ENCODE measurements around the gene STAT3.
"Not testable (repeated sequence)": the region's sequence is repeated elsewhere in the genome, so short reads cannot be mapped to it uniquely, and the experiment has no call there.

The STAT3 gene

GRCh38 chr17:42386777-42387657 is 1.2 kb downstream of the STAT3 start:
- no peak for DNase-seq (ENCODE audit: low read depth)

DNA sequence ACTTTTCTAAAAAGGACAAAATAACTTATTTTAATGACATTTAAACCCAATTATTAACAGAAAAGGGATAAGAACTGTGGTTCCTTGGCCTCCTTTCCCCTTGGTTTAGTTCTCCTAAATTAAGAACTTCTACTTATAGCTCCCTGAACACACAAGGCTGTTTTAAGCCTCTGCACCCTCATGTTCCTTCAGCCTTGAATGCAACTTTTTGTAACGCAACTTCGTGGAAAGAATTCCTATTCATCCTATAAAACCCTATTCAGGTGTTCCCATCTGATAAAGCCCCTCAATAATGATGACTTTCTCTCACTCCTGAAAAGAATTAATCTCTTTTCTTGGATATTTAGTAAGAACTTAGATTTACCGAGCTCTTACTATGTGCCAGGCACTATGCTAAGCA is 6.3 kb downstream of the STAT3 start:
- DNase-seq (ENCODE audit: low read depth) = no peak

DNA sequence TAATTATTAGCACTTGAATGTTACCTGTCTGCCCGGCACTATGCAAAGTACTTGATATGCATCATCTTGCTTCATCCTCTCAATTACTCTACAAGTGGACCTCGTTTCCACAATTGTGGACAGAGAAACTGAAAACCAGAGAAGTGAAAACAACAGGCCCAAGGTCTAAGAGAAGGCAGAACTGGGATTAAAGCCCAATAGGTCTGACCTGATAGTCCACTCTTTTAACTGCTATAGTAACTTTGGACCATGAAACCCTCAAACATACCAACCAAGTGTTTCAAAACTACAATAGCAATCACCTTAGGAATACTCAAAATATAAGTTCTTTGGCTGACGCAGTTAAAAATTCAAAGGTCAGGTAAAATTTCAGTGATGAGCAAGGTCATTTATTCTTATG is 7.3 kb downstream of the STAT3 start:
- no peak for DNase-seq (ENCODE audit: low read depth)

DNA sequence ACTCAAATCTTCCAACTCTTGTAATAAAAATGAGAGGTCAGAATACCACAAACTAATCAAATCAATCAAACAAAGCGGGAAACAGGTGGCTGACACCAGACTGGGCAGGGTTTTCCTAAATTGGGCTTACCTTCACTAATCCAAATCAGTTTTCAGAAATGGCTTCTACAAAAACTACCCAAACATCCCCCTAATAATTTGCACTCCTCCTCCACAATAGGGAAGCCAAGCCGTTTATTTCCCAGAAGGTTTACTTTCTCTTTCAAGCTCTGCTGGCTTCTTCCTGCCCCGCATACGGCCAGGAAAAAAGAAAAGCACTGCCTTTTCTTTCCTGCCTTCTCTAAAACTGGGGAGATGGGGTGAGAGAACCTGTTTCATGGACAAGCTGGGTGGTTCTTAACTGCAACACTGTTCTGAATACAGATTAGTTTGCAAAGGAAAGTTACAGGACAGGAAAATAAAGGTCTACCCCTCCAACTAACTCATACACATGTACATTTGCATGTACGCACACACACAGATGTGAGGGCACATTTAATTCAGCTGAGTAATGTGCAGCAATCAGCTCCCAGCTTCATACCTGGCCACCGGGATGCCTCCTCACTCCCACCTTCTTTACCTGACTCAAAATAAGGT is 9.2 kb downstream of the STAT3 start:
- no peak for DNase-seq (ENCODE audit: low read depth)

- no peak for DNase-seq (ENCODE audit: low read depth)
These were observed 9.8 kb downstream of the STAT3 start for GRCh38 chr17:42378359-42378958.

- DNase-seq (ENCODE audit: low read depth) = no peak
These were observed 14.3 kb downstream of the STAT3 start for GRCh38 chr17:42373896-42374295.

DNA sequence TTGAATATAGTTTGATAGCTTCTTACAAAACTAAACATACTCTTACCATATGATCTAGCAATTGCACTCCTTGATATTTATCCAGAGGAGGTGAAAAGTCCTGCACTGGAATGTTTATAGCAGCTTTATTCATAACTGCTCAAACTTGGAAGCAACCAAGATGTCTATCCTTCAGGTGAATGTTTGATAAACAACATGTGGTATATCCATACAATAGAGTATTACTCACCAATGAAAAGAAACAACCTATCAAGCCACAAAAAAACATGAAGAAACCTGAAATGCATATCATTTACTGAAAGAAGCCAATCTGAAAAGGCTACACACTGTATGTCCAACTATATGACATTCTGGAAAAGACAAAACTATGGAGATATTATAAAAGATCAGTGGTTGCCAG is 16.1 kb downstream of the STAT3 start:
- no peak for DNase-seq (ENCODE audit: low read depth)

DNA sequence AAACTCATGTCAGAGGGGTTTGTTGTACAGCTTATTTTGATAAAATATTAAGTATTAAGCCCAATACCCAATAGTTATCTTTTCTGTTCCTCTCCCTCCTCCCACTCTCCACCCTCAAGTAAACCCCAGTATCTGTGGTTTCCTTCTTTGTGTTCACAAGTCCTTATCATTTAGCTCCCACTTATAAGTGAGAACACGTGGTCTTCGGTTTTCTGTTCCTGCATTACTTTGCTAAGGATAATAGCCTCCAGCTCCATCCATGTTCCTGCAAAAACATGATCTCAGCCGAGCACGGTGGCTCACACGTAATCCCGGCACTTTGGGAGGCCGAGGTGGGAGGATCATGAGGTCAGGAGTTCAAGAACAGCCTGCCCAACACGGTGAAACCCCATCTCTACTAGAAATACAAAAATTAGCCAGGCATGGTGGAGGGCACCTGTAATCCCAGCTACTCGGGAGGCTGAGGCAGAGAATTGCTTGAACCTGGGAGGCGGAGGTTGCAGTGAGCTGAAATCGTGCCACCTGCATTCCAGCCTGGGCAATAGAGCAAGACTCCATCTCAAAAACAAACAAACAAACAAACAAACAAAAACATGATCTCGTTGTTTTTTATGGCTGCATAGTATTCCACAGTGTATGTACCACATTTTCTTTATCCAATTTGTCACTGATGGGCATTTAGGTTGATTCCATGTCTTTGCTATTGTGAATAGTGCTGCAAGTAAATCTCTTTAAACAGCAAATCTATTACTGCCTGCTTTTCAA is 19.3 kb downstream of the STAT3 start:
- not testable (repeated sequence) for DNase-seq (ENCODE audit: low read depth)

- not testable (repeated sequence) for DNase-seq (ENCODE audit: low read depth)
These were observed 19.9 kb downstream of the STAT3 start for GRCh38 chr17:42368310-42368709.

- DNase-seq (ENCODE audit: low read depth) = not testable (repeated sequence)
These were observed 21.8 kb downstream of the STAT3 start for GRCh38 chr17:42366176-42367023.

GRCh38 chr17:42365136-42365535 is 23.1 kb downstream of the STAT3 start:
- no peak for DNase-seq (ENCODE audit: low read depth)

GRCh38 chr17:42363767-42364585 is 24.3 kb downstream of the STAT3 start:
- DNase-seq (ENCODE audit: low read depth) = no peak

DNA sequence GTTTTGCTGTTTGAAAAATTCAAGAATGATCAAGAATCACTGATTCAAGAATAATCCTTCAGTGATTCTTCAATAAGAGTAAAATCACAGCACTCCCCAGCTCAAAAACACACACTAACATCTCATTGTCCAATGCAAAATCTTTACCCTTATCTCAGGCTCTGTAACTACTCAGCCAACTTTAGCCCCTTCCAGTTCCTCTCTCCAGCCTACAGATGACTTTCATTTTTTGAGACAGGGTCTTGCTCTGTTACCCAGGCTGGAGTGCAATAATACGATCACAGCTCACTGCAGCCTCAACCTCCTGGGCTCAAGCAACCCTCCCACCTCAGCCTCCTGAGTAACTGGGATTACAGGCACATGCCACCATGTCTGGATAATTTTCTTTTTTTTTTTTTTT is 25.0 kb downstream of the STAT3 start:
- no peak for DNase-seq (ENCODE audit: low read depth)

DNA sequence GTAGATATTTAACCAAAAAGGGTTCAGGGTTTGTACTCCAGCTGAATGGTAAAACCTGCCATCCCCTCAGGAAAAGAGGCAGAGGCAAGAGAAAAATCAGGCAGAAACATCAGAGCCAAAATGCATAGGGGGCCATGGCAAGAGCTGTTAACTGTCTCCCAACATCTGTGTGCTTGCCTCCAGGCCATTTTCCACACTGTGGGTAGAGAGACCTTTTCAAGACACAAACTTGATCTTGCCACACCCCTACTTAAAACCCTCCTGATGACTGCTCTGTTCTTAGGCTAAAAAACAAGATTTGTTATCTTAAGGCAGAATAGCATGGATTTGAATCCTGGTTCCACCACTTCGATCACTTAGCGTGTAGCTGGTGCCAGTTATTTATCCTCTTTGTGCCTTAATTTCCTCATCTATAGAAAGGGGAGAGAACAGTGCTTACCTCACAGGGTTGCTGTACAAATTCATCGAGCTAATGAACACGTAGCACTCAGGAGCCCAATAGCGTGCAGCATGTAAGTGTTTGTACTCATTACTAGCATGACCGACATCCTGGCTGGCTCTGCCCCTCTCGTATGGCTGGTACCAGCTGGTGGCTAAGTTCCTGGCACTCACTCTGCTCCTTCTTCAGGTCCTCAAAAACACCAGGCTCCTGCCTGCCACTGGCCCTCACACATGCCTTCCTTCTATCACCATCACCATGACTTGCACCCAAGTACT is 25.8 kb downstream of the STAT3 start:
- no peak for DNase-seq (ENCODE audit: low read depth)

DNA sequence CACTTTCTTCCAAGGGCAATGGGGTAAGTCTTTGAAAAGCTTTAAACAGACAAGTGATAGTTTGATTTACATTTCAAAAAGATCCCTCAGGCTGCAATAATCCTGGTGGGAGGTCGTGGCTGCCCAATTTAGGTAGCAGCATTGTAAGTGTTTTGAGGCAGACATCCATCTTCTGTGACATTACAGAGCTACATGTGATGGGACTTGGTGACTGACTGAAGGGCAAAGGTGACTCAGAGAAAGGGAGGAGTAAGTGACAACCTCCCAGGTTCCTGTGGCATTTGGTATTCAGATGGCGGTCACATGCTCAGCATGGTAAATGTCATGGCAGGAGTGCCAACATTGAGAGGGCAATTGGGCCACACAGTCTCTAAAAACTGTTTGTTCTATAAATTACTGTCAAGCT is 26.5 kb downstream of the STAT3 start:
- DNase-seq (ENCODE audit: low read depth) = peak; percentile 7

DNA sequence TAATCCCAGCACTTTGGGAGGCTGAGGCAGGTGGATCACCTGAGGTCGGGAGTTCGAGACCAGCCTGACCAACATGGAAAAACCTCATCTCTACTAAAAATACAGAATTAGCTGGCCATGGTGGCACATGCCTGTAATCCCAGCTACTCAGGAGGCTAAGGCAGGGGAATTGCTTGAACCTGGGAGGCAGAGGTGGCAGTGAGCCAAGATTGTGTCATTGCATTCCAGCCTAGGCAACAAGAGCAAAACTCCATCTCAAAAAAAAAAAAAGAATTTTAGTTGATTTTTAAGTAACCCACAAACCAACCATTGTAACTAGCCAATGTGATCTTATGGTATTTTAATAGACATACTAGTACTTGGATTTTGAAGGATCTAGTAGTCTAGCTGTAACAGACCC is 27.9 kb downstream of the STAT3 start:
- not testable (repeated sequence) for DNase-seq (ENCODE audit: low read depth)

DNA sequence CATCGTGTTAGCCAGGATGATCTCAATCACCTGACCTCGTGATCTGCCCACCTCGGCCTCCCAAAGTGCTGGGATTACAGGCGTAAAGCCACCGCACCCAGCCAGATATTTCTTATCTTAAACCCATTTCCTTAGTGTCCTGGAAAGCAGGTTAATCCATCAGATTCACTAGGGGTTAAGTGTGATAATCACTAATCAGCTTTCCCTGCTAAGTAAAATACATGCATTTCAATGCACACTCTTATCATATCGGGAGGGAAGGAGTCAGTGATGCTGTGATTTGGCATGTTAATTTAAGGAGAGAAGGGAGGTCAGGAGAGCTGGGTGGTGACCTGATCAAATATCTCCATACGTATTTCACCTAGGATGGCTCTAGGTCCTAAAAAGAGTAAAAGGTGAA is 29.1 kb downstream of the STAT3 start:
- no peak for DNase-seq (ENCODE audit: low read depth)

DNA sequence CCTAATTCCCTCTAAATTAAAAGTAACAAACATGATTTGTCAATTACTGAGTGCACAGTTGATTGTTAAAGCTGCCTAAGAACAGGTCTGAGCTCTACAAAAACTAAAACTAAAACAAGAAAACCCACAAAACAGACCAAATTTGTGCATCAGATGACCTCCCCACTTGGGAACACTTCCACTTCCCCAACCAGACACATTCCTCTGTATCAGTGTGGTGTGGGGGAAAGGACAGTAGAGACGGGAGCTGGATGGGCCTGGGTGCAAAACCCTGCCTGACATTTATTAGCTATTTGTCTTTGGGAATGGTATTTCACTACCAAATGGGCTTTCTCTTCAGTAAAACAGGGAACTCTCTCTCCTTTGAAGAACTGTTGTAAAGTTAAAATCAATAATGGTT is 29.8 kb downstream of the STAT3 start:
- DNase-seq (ENCODE audit: low read depth) = no peak

DNA sequence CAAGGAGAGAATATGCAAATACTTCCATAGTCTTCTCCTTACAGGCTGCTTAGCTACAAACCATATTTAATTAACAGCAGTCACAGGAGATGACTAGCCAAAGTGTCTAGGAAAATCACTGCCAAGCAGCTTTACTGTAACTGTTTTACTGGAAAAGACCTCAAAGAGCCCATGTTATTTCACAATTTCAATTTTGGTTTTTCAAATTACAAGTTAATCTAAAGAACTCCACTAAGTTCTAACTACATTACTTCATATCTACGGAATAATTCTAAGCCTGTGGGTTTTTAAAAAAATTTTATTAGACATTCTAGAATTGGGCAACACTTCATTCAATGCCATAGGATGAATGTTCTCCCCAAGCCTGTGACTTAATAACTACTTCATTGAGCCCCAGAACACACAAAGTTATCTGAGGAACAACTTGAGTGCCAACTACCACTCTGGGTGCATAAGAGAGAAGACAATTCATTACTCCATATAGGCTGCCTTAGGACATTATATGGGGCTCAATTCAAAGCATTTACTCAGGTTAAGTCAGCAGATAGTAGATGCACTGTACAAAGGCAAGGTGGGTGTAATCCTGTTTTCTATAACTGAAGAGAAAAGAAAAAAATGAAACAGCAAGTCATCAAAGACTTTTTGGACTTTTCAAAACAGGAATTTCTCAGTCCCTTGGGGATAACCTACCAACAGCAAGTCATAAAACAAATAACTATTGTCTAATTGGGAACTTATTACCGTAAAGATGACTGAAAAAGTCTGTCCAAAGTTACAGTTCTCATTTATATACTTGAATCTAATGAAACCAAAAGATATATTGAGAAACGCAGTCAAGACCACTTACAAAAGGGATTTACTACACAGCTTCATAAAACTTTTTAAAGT is 33.0 kb downstream of the STAT3 start:
- DNase-seq (ENCODE audit: low read depth) = no peak
